MM.1S (cell line): ENCODE results near the gene PDPK1.

Experiments used
- DNase-seq: peaks from one replicate; pipeline ENCODE4 v3.0.0-alpha.2; 2015
- H2AFZ ChIP-seq: fragments of 300-600 bp; sonication (generic); 2 replicates; pipeline ENCODE4 v1.6.0; 2016; ENCODE audit warnings: antibody characterized with exemption, low read length
- H3F3A ChIP-seq: fragments of 300-600 bp; sonication (generic); 2 replicates; pipeline ENCODE4 v1.6.1; 2016; ENCODE audit warnings: mild to moderate bottlenecking, antibody characterized with exemption, low read length, moderate library complexity, mixed read lengths; ENCODE audit not compliant: insufficient read depth
- H3K27ac ChIP-seq: fragments of 300-600 bp; sonication (generic); 2 replicates; pipeline ENCODE4 v1.5.1; 2016; ENCODE audit warnings: mild to moderate bottlenecking, low read length
- H3K27me3 ChIP-seq: fragments of 300-600 bp; sonication (generic); replicated peaks from 2 replicates; pipeline ENCODE4 v1.6.0; 2016; ENCODE audit warnings: low read length; ENCODE audit not compliant: insufficient read depth
- H3K36me3 ChIP-seq: fragments of 300-600 bp; sonication (generic); replicated peaks from 2 replicates; pipeline ENCODE4 v1.6.1; 2016; ENCODE audit warnings: mild to moderate bottlenecking, low read length, mixed read lengths; ENCODE audit not compliant: insufficient read depth
- H3K4me1 ChIP-seq: fragments of 300-600 bp; sonication (generic); 2 replicates; pipeline ENCODE4 v1.6.1; 2016; ENCODE audit warnings: low read length, mixed read lengths
- H3K4me2 ChIP-seq: fragments of 300-600 bp; sonication (generic); 2 replicates; pipeline ENCODE4 v1.6.0; 2016; ENCODE audit warnings: low read depth, low read length
- H3K4me3 ChIP-seq: fragments of 300-600 bp; sonication (generic); 2 replicates; pipeline ENCODE4 v1.5.1; 2016; ENCODE audit warnings: low read length, mixed read lengths
- H3K79me2 ChIP-seq: fragments of 300-600 bp; sonication (generic); 2 replicates; pipeline ENCODE4 v1.6.1; 2016; ENCODE audit warnings: mixed run types, low read length, mixed read lengths
- H3K9ac ChIP-seq: fragments of 300-600 bp; sonication (generic); 2 replicates; pipeline ENCODE4 v1.6.1; 2016; ENCODE audit warnings: low read length, mixed read lengths
- H3K9me2 ChIP-seq: fragments of 300-600 bp; sonication (generic); replicated peaks from 2 replicates; pipeline ENCODE4 v1.6.1; 2016; ENCODE audit warnings: mild to moderate bottlenecking, low read length, mixed read lengths; ENCODE audit not compliant: insufficient read depth
- H3K9me3 ChIP-seq: fragments of 300-600 bp; sonication (generic); replicated peaks from 2 replicates; pipeline ENCODE4 v1.6.1; 2016; ENCODE audit warnings: mild to moderate bottlenecking, low read length, mixed read lengths; ENCODE audit not compliant: insufficient read depth
- H4K20me1 ChIP-seq: fragments of 300-600 bp; sonication (generic); 2 replicates; pipeline ENCODE4 v1.6.1; 2016; ENCODE audit warnings: mild to moderate bottlenecking, low read length, moderate library complexity, mixed read lengths; ENCODE audit not compliant: insufficient read depth
- EZH2 ChIP-seq: fragments of 300-600 bp; sonication (generic); optimal IDR thresholded peaks from 2 replicates; pipeline ENCODE3; 2017; ENCODE audit warnings: low read depth, mild to moderate bottlenecking, antibody characterized with exemption, low read length, mixed read lengths
- EZH2phosphoT487 ChIP-seq: fragments of 300-600 bp; sonication (generic); IDR thresholded peaks from 2 replicates; pipeline ENCODE4 v1.6.1; 2018; ENCODE audit warnings: antibody characterized with exemption, low read length
- TF ChIP-seq, protein P1 (sequence below): fragments of 300-600 bp; sonication (generic); IDR thresholded peaks from 2 replicates; pipeline ENCODE4 v1.5.1; 2016; ENCODE audit warnings: antibody characterized with exemption, low read length, mixed read lengths

Gene PDPK1

DNA sequence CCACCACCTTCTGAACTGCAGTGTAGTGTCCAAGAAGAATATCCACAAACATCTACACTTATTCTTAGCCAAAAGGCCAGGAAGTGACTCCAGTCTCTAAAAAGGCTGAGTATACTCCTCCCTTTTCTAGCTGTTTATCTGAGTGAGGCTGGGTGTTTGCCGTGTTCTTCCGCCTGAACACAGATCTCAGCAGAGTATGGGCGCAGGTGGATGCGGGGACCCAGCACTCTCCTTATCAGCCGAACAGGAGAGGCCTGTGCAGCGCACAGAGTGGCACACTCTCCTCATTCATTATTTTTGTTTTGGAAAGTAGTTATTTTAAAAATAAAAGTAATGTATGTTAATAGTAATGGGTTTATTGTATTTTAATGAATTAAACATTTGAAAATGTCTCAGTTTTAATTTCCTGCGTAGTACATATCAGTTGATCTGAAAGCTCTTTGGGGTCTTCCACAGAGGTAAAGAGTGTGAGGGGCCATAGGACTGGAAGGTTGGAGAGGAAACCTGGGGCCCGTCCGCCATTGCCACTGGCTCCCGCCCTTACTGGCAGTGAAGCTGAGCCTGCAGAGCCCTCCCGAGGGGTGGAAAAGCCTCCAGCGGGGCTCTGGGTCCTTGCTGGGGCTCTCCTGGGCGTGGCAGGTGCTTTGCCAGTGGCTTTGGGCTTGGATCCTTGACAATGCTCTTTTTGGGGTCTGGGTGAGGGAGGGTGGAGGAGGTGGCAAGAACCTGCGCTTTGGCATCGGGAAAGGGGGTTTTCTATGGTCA, 53.8 kb downstream of the PDPK1 start:
- no peak overlapping the region for H3K9ac ChIP-seq
- H3K4me1 ChIP-seq = no peaks in the 10 kb centered on the region
- TF ChIP-seq, protein P1, sequence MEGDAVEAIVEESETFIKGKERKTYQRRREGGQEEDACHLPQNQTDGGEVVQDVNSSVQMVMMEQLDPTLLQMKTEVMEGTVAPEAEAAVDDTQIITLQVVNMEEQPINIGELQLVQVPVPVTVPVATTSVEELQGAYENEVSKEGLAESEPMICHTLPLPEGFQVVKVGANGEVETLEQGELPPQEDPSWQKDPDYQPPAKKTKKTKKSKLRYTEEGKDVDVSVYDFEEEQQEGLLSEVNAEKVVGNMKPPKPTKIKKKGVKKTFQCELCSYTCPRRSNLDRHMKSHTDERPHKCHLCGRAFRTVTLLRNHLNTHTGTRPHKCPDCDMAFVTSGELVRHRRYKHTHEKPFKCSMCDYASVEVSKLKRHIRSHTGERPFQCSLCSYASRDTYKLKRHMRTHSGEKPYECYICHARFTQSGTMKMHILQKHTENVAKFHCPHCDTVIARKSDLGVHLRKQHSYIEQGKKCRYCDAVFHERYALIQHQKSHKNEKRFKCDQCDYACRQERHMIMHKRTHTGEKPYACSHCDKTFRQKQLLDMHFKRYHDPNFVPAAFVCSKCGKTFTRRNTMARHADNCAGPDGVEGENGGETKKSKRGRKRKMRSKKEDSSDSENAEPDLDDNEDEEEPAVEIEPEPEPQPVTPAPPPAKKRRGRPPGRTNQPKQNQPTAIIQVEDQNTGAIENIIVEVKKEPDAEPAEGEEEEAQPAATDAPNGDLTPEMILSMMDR = no peak
- TF ChIP-seq EZH2 = no peak
- no peak for TF ChIP-seq EZH2phosphoT487

GRCh38 chr16:2592786-2593185, 55.0 kb downstream of the PDPK1 start:
- no peak for DNase-seq
- Histone ChIP-seq H3K9me3 (no peaks in the 10 kb centered on the region), H3K4me2 (no peak overlapping the region), H2AFZ (no peak overlapping the region), H3K27me3 (no peaks in the 10 kb centered on the region), H3K9me2 (no peaks in the 10 kb centered on the region), H3K9ac (no peak overlapping the region), H3K79me2 (peaks cover 25% of the 10 kb centered on the region), H3F3A (no peaks in the 10 kb centered on the region), H4K20me1 (no peaks in the 10 kb centered on the region), H3K36me3 (peaks cover 6% of the 10 kb centered on the region), H3K4me3 (no peak overlapping the region), H3K4me1 (no peaks in the 10 kb centered on the region), H3K27ac (no peak overlapping the region)
- TF ChIP-seq EZH2 = no peak
- TF ChIP-seq EZH2phosphoT487 = no peak
- TF ChIP-seq, protein P1 = no peak

More for the DNA sequence above, 53.8 kb downstream of the PDPK1 start:
- H4K20me1 ChIP-seq = no peaks in the 10 kb centered on the region
- no peaks in the 10 kb centered on the region for H3K9me3 ChIP-seq
- no peaks in the 10 kb centered on the region for H3F3A ChIP-seq
- H3K27ac ChIP-seq = no peak overlapping the region
- no peak for DNase-seq
- no peak overlapping the region for H2AFZ ChIP-seq
- H3K36me3 ChIP-seq = peaks cover 3% of the 10 kb centered on the region; the same call in 1 of the 2 replicates
- H3K27me3 ChIP-seq = no peaks in the 10 kb centered on the region
- peaks cover 23% of the 10 kb centered on the region for H3K79me2 ChIP-seq
- H3K4me3 ChIP-seq = no peak overlapping the region
- H3K4me2 ChIP-seq = no peak overlapping the region
- H3K9me2 ChIP-seq = no peaks in the 10 kb centered on the region

- Histone ChIP-seq H3K9ac (no peak overlapping the region), H3K9me2 (no peaks in the 10 kb centered on the region), H3K4me1 (no peaks in the 10 kb centered on the region), H3K36me3 (peaks cover 6% of the 10 kb centered on the region; the same call in 1 of the 2 replicates), H2AFZ (no peak overlapping the region), H3K79me2 (peaks cover 22% of the 10 kb centered on the region), H4K20me1 (no peaks in the 10 kb centered on the region), H3K4me3 (no peak overlapping the region), H3K4me2 (no peak overlapping the region), H3K9me3 (no peaks in the 10 kb centered on the region), H3F3A (no peaks in the 10 kb centered on the region), H3K27ac (no peak overlapping the region), H3K27me3 (no peaks in the 10 kb centered on the region)
- TF ChIP-seq EZH2phosphoT487 (no peak), EZH2 (no peak)
- TF ChIP-seq, protein P1 = no peak
- DNase-seq = no peak
Observed at GRCh38 chr16:2595393-2596205, 57.8 kb downstream of the PDPK1 start.
